GM18526 (cell line): ENCODE measurements around the gene PPP1R12A.

Experiments used
- POLR2A ChIP-seq: IDR thresholded peaks from 3 replicates; pipeline ENCODE4 v1.6.1; 2011; ENCODE audit not compliant: insufficient read length; ENCODE audit errors: extremely low read depth

Gene PPP1R12A

DNA sequence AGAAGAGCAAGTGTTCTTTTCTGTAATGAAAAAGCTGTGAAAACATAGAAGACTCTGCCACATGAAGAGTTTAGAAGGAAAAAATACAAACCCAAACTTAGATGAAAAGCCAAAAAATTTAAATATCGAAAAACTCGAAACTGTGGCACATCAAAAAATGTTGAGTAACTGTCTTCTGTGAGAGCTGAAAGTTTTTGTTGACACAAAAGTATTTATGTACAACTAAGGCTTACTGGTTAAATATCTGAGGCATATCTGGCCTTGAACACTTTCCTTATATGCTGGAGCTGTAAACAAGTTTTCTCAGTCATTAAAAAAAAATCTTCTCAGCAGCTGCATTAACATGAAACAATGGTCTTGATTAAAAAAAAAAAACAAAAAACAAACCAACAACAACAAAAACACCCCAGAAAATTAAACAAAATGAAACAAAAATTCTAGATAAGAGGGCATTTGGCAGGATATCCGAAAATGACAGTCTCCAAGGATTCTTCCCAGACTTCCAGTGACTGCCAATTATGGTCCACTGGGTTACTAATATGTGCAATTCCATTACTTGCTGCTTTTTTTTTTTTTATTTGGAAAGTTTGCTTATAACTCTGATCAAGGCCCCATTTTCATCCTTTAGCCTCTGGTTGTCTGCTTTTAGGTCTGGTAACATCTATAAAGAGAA, 159.4 kb downstream of the PPP1R12A start:
- TF ChIP-seq POLR2A = no peak

GRCh38 chr12:79773896-79774295, 161.0 kb downstream of the PPP1R12A start:
- TF ChIP-seq POLR2A = no peak

GRCh38 chr12:79769860-79770485, 164.9 kb downstream of the PPP1R12A start:
- TF ChIP-seq POLR2A = no peak

GRCh38 chr12:79769189-79769859, 165.6 kb downstream of the PPP1R12A start:
- TF ChIP-seq POLR2A = no peak

DNA sequence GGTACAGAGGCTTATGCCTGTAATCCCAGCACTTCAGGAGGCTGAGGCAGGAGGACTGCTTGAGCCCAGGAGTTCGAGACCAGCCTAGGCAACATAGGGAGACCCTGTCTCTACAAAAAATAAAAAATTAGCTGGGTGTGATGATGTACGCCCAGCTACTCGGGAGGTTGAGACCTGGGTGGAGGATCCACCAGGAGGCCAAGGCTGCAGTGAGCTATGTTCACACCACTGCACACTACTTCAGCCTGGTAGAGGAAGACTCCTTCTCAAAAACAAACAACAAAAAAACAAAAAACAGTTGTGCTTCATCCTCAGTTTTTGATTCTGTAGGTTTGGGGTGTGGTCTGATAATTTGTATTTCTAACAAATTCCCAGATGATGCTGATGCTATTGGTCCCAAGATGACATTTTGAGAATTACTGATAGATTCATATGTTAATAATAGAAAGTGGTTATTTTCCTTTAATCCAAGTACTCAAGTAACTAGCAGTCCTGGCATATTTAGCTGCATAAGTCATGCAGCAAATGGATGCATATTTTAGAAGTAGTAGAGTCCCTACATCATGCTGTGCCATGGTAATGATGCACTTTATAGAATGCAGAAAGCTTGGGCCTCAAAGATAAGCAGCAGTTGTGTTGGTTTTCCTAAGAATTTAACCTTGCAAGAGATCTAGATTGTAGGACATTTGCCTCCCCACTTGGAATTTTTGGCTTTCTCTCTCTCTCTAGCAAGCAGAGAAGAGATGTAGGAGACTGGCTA, 168.0 kb downstream of the PPP1R12A start:
- no peak for TF ChIP-seq POLR2A

DNA sequence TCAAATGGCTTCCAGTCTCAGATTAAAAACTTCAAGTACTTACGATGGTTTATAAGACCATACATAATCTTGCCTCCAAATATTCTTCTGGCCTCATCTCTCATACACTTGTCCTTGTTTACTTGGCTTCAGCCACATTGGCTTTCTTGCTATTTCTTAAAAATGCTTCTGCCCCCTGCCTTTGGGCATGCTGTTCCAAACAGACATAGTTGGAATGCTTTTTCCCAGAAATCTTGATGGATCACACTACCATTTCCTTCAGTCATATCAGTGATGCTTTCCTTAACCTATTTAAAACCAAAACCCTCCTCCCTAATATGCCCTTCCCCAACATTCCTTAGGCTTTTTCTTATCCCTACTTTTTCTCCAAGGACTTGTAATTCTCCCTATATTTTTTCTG, 169.7 kb downstream of the PPP1R12A start:
- TF ChIP-seq POLR2A = no peak

DNA sequence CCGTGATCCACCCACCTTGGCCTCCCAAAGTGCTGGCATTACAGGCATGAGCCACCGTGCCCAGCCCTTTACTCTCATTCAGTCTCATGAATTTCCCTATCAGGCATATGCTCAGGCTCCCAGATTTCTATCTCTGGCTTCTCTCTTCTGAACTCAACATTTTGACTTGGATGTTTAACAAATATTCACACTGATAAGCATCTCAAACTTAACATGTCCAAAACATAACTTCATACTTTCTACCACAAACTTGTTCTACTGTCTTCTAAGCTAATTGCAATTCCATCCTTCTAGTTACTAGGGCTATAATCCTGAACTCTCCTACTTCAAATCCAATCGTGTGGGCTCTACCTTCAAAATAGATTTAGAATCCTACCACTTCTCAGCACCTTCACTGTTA, 170.3 kb downstream of the PPP1R12A start:
- no peak for TF ChIP-seq POLR2A

- TF ChIP-seq POLR2A = no peak
Observed at GRCh38 chr12:79763766-79764452, 171.0 kb downstream of the PPP1R12A start.

DNA sequence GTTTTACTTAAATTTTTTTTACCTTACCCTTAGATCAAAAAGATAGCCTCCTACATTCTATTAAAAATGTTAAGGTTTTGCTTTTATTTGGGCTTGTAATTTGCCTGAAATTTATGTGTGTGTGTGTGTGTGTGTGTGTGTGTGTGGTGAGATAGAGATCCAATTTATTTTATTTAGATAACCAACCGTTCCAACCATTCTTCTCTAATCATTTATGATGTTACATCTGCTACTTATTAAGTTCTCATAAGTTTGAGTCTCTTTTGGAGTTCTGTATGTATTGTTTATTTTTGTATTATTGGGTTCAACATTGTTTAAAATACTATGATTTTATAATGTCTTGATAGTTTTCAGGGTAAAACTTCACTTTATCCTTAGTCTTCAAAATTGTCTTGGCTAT, 173.6 kb downstream of the PPP1R12A start:
- TF ChIP-seq POLR2A = no peak

- TF ChIP-seq POLR2A = no peak
Observed at GRCh38 chr12:79747274-79747673, 187.6 kb downstream of the PPP1R12A start.

DNA sequence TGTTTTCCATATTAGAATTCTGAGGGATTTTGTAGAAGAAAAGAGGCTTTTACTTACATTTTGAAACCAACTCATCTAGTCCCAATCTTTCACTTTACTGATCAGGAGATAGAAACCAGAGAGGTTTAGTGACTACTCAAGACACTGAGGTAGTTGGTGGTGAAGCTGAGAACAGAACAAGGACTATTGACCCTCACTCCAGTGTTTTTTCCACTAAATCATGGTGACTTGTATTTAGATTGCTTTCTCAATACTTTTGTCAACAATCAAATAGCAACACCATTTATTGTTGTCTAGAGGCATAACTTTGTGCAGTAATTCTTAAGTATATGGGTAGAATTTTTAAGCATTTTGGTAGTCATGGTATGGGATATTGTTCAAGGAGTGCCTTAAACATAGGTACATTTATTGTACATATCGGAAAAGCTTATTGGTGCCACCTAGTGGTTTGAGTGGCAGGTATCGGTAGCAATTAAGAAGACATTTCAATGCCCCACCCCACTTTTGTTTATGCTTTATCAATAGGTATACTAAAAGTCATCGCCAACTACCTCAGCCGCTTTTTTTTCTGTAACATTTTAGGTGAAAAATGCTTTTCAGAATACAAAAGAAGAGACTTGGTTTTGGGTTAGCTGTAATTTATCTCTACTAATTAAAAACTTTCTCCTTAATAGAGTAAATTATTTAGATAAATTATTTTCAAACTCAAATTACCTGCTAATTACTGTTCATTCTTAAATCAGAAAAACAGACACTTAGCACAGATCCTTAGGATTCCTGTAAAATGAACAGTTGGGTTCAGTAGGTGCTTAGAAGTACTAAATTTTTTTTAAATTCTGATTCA, 196.8 kb downstream of the PPP1R12A start:
- no peak for TF ChIP-seq POLR2A

DNA sequence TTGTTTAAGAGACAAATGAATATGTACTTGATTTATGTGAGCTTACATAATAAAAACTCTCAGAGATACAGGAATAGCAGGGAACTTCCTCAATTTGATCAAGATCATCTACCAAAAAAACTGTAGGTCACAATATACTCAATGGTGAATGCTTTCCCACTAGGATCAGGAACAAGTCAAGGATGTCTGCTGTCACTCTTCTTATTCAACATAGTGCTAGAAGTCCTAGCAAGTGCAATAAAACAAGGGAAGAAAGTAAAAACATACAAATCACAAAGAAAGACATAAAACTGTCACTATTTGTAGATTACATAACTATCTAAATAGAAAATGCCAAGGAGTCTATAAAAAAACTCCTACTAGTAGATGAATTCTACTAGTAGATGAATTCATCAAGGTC, 202.3 kb downstream of the PPP1R12A start:
- TF ChIP-seq POLR2A = no peak

DNA sequence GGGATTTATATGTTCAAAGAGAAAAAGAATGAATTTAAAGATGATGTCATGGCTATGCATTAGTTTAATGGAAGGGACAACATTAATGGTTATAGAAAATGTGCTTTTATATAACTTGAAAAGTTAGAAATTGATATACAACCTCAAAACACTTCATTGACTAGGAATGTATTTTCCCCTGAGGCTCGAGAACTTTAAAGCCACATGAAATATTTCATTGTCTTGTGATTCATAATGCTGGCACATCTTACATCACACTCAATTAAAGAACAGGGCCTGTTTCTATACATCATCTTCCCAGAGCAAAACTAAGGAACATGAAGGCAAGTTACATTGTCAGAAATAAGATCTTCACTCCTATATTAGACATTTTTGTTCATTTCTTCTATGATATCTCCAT, 208.9 kb downstream of the PPP1R12A start:
- TF ChIP-seq POLR2A = no peak
